Peyer's patch (tissue), 4 donors: ENCODE data around the gene PSAT1.

Experiments
- POLR2A ChIP-seq, 2 donors: fragments of 450-650 bp; IDR thresholded peaks; one replicate each; pipeline ENCODE4 v1.5.1; 2017; ENCODE audit warnings: antibody characterized with exemption in 2 of 2, mild to moderate bottlenecking in 2 of 2, moderate library complexity in 2 of 2
- TF ChIP-seq, protein P1 (sequence below), 6 experiments: fragments of 450-650 bp in 4 of 6; fragments of 200-600 bp in 2 of 6; sonication (generic) in 1 of 6; IDR thresholded peaks; one replicate each; pipeline ENCODE4 v1.5.1; 2017 to 2019; ENCODE audit warnings: antibody characterized with exemption in 6 of 6, mild to moderate bottlenecking in 3 of 6, moderate library complexity in 1 of 6

- TF ChIP-seq, protein P1, sequence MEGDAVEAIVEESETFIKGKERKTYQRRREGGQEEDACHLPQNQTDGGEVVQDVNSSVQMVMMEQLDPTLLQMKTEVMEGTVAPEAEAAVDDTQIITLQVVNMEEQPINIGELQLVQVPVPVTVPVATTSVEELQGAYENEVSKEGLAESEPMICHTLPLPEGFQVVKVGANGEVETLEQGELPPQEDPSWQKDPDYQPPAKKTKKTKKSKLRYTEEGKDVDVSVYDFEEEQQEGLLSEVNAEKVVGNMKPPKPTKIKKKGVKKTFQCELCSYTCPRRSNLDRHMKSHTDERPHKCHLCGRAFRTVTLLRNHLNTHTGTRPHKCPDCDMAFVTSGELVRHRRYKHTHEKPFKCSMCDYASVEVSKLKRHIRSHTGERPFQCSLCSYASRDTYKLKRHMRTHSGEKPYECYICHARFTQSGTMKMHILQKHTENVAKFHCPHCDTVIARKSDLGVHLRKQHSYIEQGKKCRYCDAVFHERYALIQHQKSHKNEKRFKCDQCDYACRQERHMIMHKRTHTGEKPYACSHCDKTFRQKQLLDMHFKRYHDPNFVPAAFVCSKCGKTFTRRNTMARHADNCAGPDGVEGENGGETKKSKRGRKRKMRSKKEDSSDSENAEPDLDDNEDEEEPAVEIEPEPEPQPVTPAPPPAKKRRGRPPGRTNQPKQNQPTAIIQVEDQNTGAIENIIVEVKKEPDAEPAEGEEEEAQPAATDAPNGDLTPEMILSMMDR (IDR thresholded peaks at IDR 0.05): no peak
- TF ChIP-seq POLR2A (IDR thresholded peaks at IDR 0.05): no peak
Observed at GRCh38 chr9:78356634-78357033, 59.7 kb downstream of the PSAT1 start.
